Stimulated activated CD4-positive, alpha-beta T cell treated with anti-CD3 and anti-CD28 coated beads, Interleukin-1b, Interleukin-23, amount 100 ng/mL, for 4 hours (primary cell): ENCODE data around the gene MOAP1.
"Not testable (repeated sequence)": the region's sequence is repeated elsewhere in the genome, so short reads cannot be mapped to it uniquely, and the experiment has no call there.

Experiments
- DNase-seq, 2 donors: peaks; one replicate each; pipeline ENCODE4 v3.0.0-alpha.2; 2020; ENCODE audit warnings: low read depth in 2 of 2

MOAP1 gene

GRCh38 chr14:93184391-93185348, at the start of gene MOAP1, which contains the start of gene LYSET:
TSS of gene MOAP1 (minus strand) at chr14:93184897. CDS start at chr14:93184242, 655 bp downstream.
TSS of gene LYSET (plus strand) at chr14:93185317. CDS start at chr14:93185406, 89 bp downstream.
- peak; percentile 82 to 83 for DNase-seq

GRCh38 chr14:93233078-93233477, 48.4 kb upstream of the MOAP1 start:
- not testable (repeated sequence) for DNase-seq

- no peak for DNase-seq
Measured at GRCh38 chr14:93232159-93232558, 47.5 kb upstream of the MOAP1 start.

- DNase-seq = no peak
Measured at GRCh38 chr14:93231129-93231979, 46.7 kb upstream of the MOAP1 start.

- DNase-seq = no peak
Measured at GRCh38 chr14:93230539-93230938, 45.8 kb upstream of the MOAP1 start.

- DNase-seq = no peak
Measured at GRCh38 chr14:93228550-93228949, 43.9 kb upstream of the MOAP1 start.

- no peak for DNase-seq
Measured at GRCh38 chr14:93223565-93223964, 38.9 kb upstream of the MOAP1 start.

GRCh38 chr14:93220509-93220908, 35.8 kb upstream of the MOAP1 start:
- no peak for DNase-seq

- peak in 1 of 2 donors; percentile 30 for DNase-seq
Measured at GRCh38 chr14:93219103-93219726, 34.5 kb upstream of the MOAP1 start.

- DNase-seq = no peak
Measured at GRCh38 chr14:93214598-93214997, 29.9 kb upstream of the MOAP1 start.

- no peak for DNase-seq
Measured at GRCh38 chr14:93212432-93212831, 27.7 kb upstream of the MOAP1 start.

- DNase-seq = no peak
Measured at GRCh38 chr14:93207468-93208308, 23.0 kb upstream of the MOAP1 start.

- peak; percentile 72 to 76 for DNase-seq
Measured at GRCh38 chr14:93206793-93207467, 22.2 kb upstream of the MOAP1 start, which contains the start of the genes GON7 and UBR7. TSS of gene GON7 (minus strand) at chr14:93207065. CDS start at chr14:93207037, 28 bp downstream. TSS of gene UBR7 (plus strand) at chr14:93207256. CDS start at chr14:93207292, 36 bp downstream.

- no peak for DNase-seq
Measured at GRCh38 chr14:93201155-93201704, 16.5 kb upstream of the MOAP1 start.

- no peak for DNase-seq
Measured at GRCh38 chr14:93200553-93200952, 15.9 kb upstream of the MOAP1 start.

- no peak for DNase-seq
Measured at GRCh38 chr14:93199031-93199430, 14.3 kb upstream of the MOAP1 start.

- DNase-seq = no peak
Measured at GRCh38 chr14:93195316-93195999, 10.8 kb upstream of the MOAP1 start.

GRCh38 chr14:93186956-93187355, 2.3 kb upstream of the MOAP1 start:
- DNase-seq = no peak

GRCh38 chr14:93186466-93186865, 1.8 kb upstream of the MOAP1 start:
- no peak for DNase-seq
